Thoracic aorta (tissue), 2 donors: ENCODE results near the gene PCDHA13. TPM values are rescaled to one million over a fixed set of nuclear protein-coding genes. Genes with fewer than 3 reads are reported as not detected.

Experiments used
- ATAC-seq: fragments of 150-250 bp; one replicate; pipeline ENCODE4 v1.8.0; 2017; ENCODE audit warnings: low read depth; ENCODE audit not compliant: insufficient number of reproducible peaks, low FRiP score
- DNase-seq: peaks from one replicate; pipeline ENCODE4 v3.0.0-alpha.2; 2020; ENCODE audit warnings: low spot score
- H3K27ac ChIP-seq, 2 donors: fragments of 200-600 bp; sonication (generic); 1 replicate in 1 of 2; 2 replicates in 1 of 2; pipeline ENCODE4 v1.5.1; 2016; ENCODE audit warnings: mild to moderate bottlenecking in 2 of 2, moderate library complexity in 2 of 2
- H3K27me3 ChIP-seq: fragments of 200-600 bp; sonication (generic); replicated peaks from 2 replicates; pipeline ENCODE4 v1.6.0; 2016; ENCODE audit warnings: mild to moderate bottlenecking; ENCODE audit not compliant: insufficient read depth
- H3K36me3 ChIP-seq: fragments of 200-600 bp; sonication (generic); one replicate; pipeline ENCODE4 v1.5.1; 2016
- H3K4me1 ChIP-seq, 2 donors: fragments of 200-600 bp; sonication (generic); 1 replicate in 1 of 2; 2 replicates in 1 of 2; pipeline versions ENCODE4 v1.5.1 to v1.6.0; 2016; ENCODE audit warnings: low read depth in 2 of 2, mild to moderate bottlenecking in 1 of 2; ENCODE audit not compliant: control insufficient read depth in 1 of 2
- H3K4me3 ChIP-seq: fragments of 200-600 bp; sonication (generic); 2 replicates; pipeline ENCODE4 v1.5.1; 2016; ENCODE audit warnings: mild to moderate bottlenecking
- H3K9me3 ChIP-seq: fragments of 200-600 bp; sonication (generic); 2 replicates; pipeline ENCODE4 v1.5.1; 2016
- CTCF ChIP-seq: fragments of 200-600 bp; sonication (generic); IDR thresholded peaks from one replicate; pipeline ENCODE4 v1.5.1; 2019; ENCODE audit warnings: antibody characterized with exemption
- total RNA-seq, 2 donors: library from RNA; depleted of rRNA; stranded (reverse); fragments of >200 nt; gene quantifications; one replicate each; pipeline versions ENCODE4 v1.1.0 to v1.2.3, GENCODE V29; 2016

The PCDHA13 gene
- total RNA-seq, 2 donors from 2014 or later: 0.54 to 0.56 TPM

GRCh38 chr5:140855772-140856674 is 25.9 kb upstream of the PCDHA13 start, which contains the start of gene PCDHA10:
Gene PCDHA10, plus strand, starts transcription at chr5:140855897. Its CDS starts 152 bp downstream, at chr5:140856049.
- peaks cover 23% of the 10 kb centered on the region for H3K9me3 ChIP-seq
- H3K27me3 ChIP-seq: no peaks in the 10 kb centered on the region
- H3K27ac ChIP-seq: no peak within 1 kb of the TSS

GRCh38 chr5:140857177-140857986 is 24.5 kb upstream of the PCDHA13 start:
- Histone ChIP-seq H3K4me1 (no peaks in the 10 kb centered on the region), H3K27me3 (no peaks in the 10 kb centered on the region), H3K9me3 (peaks cover 30% of the 10 kb centered on the region), H3K36me3 (no peaks in the 10 kb centered on the region), H3K4me3 (no peak overlapping the region), H3K27ac (no peak overlapping the region)
- TF ChIP-seq CTCF: no peak
- ATAC-seq: no peak
- DNase-seq: no peak

More at GRCh38 chr5:140855772-140856674, 25.9 kb upstream of the PCDHA13 start, which contains the start of gene PCDHA10:
- Histone ChIP-seq H3K4me1 (no peaks in the 10 kb centered on the region), H3K36me3 (no peaks in the 10 kb centered on the region), H3K4me3 (peak within 1 kb of the TSS; percentile 19)
- DNase-seq: no peak
- TF ChIP-seq CTCF: no peak
- no peak for ATAC-seq

GRCh38 chr5:140857987-140858240 is 24.0 kb upstream of the PCDHA13 start:
- no peaks in the 10 kb centered on the region for H3K27me3 ChIP-seq
- TF ChIP-seq CTCF: no peak
- H3K4me1 ChIP-seq: no peaks in the 10 kb centered on the region
- ATAC-seq: no peak
- no peak overlapping the region for H3K4me3 ChIP-seq
- no peaks in the 10 kb centered on the region for H3K36me3 ChIP-seq
- H3K27ac ChIP-seq: no peak overlapping the region
- peaks cover 30% of the 10 kb centered on the region for H3K9me3 ChIP-seq
- no peak for DNase-seq

- Histone ChIP-seq H3K27ac (no peak overlapping the region), H3K36me3 (no peaks in the 10 kb centered on the region), H3K9me3 (peaks cover 23% of the 10 kb centered on the region), H3K4me1 (no peaks in the 10 kb centered on the region), H3K27me3 (no peaks in the 10 kb centered on the region), H3K4me3 (no peak overlapping the region)
- no peak for ATAC-seq
- no peak for TF ChIP-seq CTCF
- DNase-seq: no peak
These were observed 19.3 kb upstream of the PCDHA13 start for GRCh38 chr5:140862441-140863295.
